SH-SY5Y (cell line): ENCODE measurements around the gene MDFIC.

ENCODE experiments used
- GATA2 ChIP-seq: IDR thresholded peaks from 2 replicates; pipeline ENCODE4 v1.6.1; 2011; ENCODE audit warnings: mild to moderate bottlenecking, low read depth, low read length
- GATA3 ChIP-seq: IDR thresholded peaks from 2 replicates; pipeline ENCODE4 v1.6.1; 2011; ENCODE audit warnings: low read depth, mild to moderate bottlenecking, low read length, moderate library complexity

- TF ChIP-seq GATA2 (no peak), GATA3 (no peak)
Measured at GRCh38 chr7:114901771-114902170, 20.1 kb upstream of the MDFIC start.
